SK-N-SH treated with all-trans-retinoic acid at 6 μM for 48 hours (cell line): ENCODE results near the gene MGMT.

Source experiments
- OSR1 ChIP-seq: fragments of 250-450 bp; sonication (Bioruptor Pico); IDR thresholded peaks from 2 replicates; pipeline ENCODE4 v1.8.0; 2022; ENCODE audit warnings: moderate library complexity, mild to moderate bottlenecking, inconsistent platforms
- RARB ChIP-seq: fragments of 250-450 bp; sonication (Bioruptor Pico); IDR thresholded peaks from 2 replicates; pipeline ENCODE4 v1.8.0; 2021; ENCODE audit warnings: mild to moderate bottlenecking, moderate library complexity

DNA sequence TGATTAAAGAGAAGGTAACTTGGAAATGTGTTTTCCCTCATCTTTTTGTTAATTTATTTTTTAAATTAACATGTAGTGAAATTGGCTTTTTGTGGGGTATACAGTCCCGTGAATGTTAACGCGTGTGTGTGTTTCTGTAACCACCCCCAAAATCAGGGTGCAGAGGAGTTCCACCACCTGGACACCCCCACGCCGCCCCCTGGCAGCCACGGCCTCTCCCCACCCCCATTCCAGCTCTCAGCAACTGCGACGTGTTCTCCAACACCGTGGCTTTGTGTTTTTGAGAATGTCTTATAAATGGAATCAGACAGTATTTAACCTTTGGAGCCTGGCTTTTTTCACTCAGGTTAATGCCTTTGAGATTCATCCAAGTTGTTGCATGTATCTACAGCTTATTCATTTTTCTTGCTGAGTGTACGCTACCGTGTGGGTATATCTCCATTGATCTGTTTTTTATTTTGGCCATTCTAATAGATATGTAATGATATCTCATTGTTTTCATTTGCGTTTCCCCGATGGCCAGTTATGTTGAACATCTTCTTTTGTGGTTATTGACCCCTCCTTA is 278.2 kb downstream of the MGMT start:
- TF ChIP-seq OSR1 (CRISPR knock-in tag): no peak
- no peak for TF ChIP-seq RARB (CRISPR knock-in tag)
